Neural progenitor cell (in vitro differentiated cells): ENCODE results near the gene SPEN. TPM values are rescaled to one million over a fixed set of nuclear protein-coding genes. Genes with fewer than 3 reads are reported as not detected.

Experiments used
- DNase-seq: peaks from one replicate; pipeline ENCODE4 v3.0.0-alpha.2; 2016; ENCODE audit warnings: low spot score
- H2AFZ ChIP-seq: fragments of 200-600 bp; sonication (generic); replicated peaks from 2 replicates; pipeline ENCODE4 v1.6.1; 2016; ENCODE audit warnings: antibody characterized with exemption
- H3F3A ChIP-seq: fragments of 200-600 bp; sonication (generic); 2 replicates; pipeline ENCODE4 v1.6.1; 2016; ENCODE audit warnings: antibody characterized with exemption, low read depth
- H3K27ac ChIP-seq: fragments of 200-600 bp; sonication (generic); 2 replicates; pipeline ENCODE4 v1.5.1; 2016; ENCODE audit warnings: mild to moderate bottlenecking
- H3K27me3 ChIP-seq: fragments of 200-600 bp; sonication (generic); 2 replicates; pipeline ENCODE4 v1.6.1; 2016; ENCODE audit warnings: mild to moderate bottlenecking, moderate library complexity
- H3K36me3 ChIP-seq: fragments of 200-600 bp; sonication (generic); 2 replicates; pipeline ENCODE4 v1.5.1; 2016
- H3K4me1 ChIP-seq: fragments of 200-600 bp; sonication (generic); 2 replicates; pipeline ENCODE4 v1.6.1; 2016; ENCODE audit warnings: mixed run types
- H3K4me2 ChIP-seq: fragments of 200-600 bp; sonication (generic); 2 replicates; pipeline ENCODE4 v1.6.1; 2016
- H3K4me3 ChIP-seq: fragments of 200-600 bp; sonication (generic); 2 replicates; pipeline ENCODE4 v1.5.1; 2016
- H3K79me2 ChIP-seq: fragments of 200-600 bp; sonication (generic); 2 replicates; pipeline ENCODE4 v1.6.1; 2016; ENCODE audit warnings: low read depth
- H3K9ac ChIP-seq: fragments of 200-600 bp; sonication (generic); 2 replicates; pipeline ENCODE4 v1.6.1; 2016
- H3K9me3 ChIP-seq: fragments of 200-600 bp; sonication (generic); 2 replicates; pipeline ENCODE4 v1.5.1; 2016; ENCODE audit warnings: low read depth
- H4K20me1 ChIP-seq: fragments of 200-600 bp; sonication (generic); 2 replicates; pipeline ENCODE4 v1.6.1; 2016; ENCODE audit warnings: low read depth
- H3K27ac Mint-ChIP-seq: 3 replicates; pipeline ENCODE4 v1.8.0; 2021; ENCODE audit warnings: mixed read lengths
- H3K27me3 Mint-ChIP-seq: 2 replicates; pipeline ENCODE4 v1.8.0; 2022; ENCODE audit warnings: low read depth, mild to moderate bottlenecking, inconsistent platforms, moderate library complexity, mixed read lengths; ENCODE audit not compliant: insufficient read depth
- H3K36me3 Mint-ChIP-seq: 3 replicates; pipeline ENCODE4 v1.8.0; 2021; ENCODE audit warnings: mixed read lengths
- H3K4me1 Mint-ChIP-seq: 3 replicates; pipeline ENCODE4 v1.8.0; 2021; ENCODE audit warnings: mixed read lengths
- H3K4me3 Mint-ChIP-seq: 3 replicates; pipeline ENCODE4 v1.8.0; 2021; ENCODE audit warnings: mild to moderate bottlenecking, moderate library complexity, mixed read lengths
- H3K9me3 Mint-ChIP-seq: 3 replicates; pipeline ENCODE4 v1.8.0; 2020; ENCODE audit warnings: mixed read lengths
- EZH2 ChIP-seq: fragments of 200-600 bp; sonication (generic); IDR thresholded peaks from 2 replicates; pipeline ENCODE4 v1.6.1; 2017; ENCODE audit warnings: antibody characterized with exemption, mild to moderate bottlenecking, moderate library complexity
- EZH2phosphoT487 ChIP-seq: fragments of 200-600 bp; sonication (generic); IDR thresholded peaks from 2 replicates; pipeline ENCODE4 v1.6.1; 2017; ENCODE audit warnings: antibody characterized with exemption
- total RNA-seq: library from RNA; depleted of rRNA; stranded (reverse); fragments of >200 nt; gene quantifications from 2 replicates; pipeline ENCODE4 v1.2.3, GENCODE V29; 2015; ENCODE audit warnings: low replicate concordance
- TF ChIP-seq, protein P1 (sequence below): fragments of 200-600 bp; sonication (generic); IDR thresholded peaks from 2 replicates; pipeline ENCODE4 v1.5.1; 2017; ENCODE audit warnings: antibody characterized with exemption, mild to moderate bottlenecking

SPEN gene
- total RNA-seq, 1 donor from 2014 or later, result 59.6 TPM

- no peak overlapping the region for H3K9ac ChIP-seq
- no peak overlapping the region for H3K4me3 ChIP-seq
- Mint-ChIP-seq H3K27me3 (peaks cover 2% of the 10 kb centered on the region), H3K4me1 (no peaks in the 10 kb centered on the region), H3K27ac (no peak overlapping the region), H3K36me3 (peaks cover 17% of the 10 kb centered on the region), H3K9me3 (peaks cover 6% of the 10 kb centered on the region), H3K4me3 (no peak overlapping the region)
- peaks cover 5% of the 10 kb centered on the region for H3F3A ChIP-seq
- no peaks in the 10 kb centered on the region for H3K36me3 ChIP-seq
- no peak overlapping the region for H3K27ac ChIP-seq
- H3K79me2 ChIP-seq, result peaks cover 99% of the 10 kb centered on the region
- no peaks in the 10 kb centered on the region for H3K9me3 ChIP-seq
- no peaks in the 10 kb centered on the region for H3K27me3 ChIP-seq
- H4K20me1 ChIP-seq, result peaks cover 26% of the 10 kb centered on the region
- no peak overlapping the region for H3K4me2 ChIP-seq
- TF ChIP-seq EZH2 (no peak), EZH2phosphoT487 (no peak)
- TF ChIP-seq, protein P1, sequence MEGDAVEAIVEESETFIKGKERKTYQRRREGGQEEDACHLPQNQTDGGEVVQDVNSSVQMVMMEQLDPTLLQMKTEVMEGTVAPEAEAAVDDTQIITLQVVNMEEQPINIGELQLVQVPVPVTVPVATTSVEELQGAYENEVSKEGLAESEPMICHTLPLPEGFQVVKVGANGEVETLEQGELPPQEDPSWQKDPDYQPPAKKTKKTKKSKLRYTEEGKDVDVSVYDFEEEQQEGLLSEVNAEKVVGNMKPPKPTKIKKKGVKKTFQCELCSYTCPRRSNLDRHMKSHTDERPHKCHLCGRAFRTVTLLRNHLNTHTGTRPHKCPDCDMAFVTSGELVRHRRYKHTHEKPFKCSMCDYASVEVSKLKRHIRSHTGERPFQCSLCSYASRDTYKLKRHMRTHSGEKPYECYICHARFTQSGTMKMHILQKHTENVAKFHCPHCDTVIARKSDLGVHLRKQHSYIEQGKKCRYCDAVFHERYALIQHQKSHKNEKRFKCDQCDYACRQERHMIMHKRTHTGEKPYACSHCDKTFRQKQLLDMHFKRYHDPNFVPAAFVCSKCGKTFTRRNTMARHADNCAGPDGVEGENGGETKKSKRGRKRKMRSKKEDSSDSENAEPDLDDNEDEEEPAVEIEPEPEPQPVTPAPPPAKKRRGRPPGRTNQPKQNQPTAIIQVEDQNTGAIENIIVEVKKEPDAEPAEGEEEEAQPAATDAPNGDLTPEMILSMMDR, result no peak
- no peak for DNase-seq
- H2AFZ ChIP-seq, result no peak overlapping the region
- H3K4me1 ChIP-seq, result no peaks in the 10 kb centered on the region
Observed at GRCh38 chr1:15863156-15863901, 15.8 kb downstream of the SPEN start.

GRCh38 chr1:15866721-15867201 is 19.3 kb downstream of the SPEN start:
- Histone ChIP-seq H3K27ac (no peak overlapping the region), H3F3A (no peaks in the 10 kb centered on the region), H4K20me1 (peaks cover 34% of the 10 kb centered on the region), H3K79me2 (peaks cover 100% of the 10 kb centered on the region), H3K4me3 (no peak overlapping the region), H3K27me3 (no peaks in the 10 kb centered on the region), H3K4me1 (no peaks in the 10 kb centered on the region), H2AFZ (no peak overlapping the region), H3K9ac (no peak overlapping the region), H3K4me2 (no peak overlapping the region), H3K9me3 (no peaks in the 10 kb centered on the region), H3K36me3 (no peaks in the 10 kb centered on the region)
- Mint-ChIP-seq H3K4me1 (peaks cover 7% of the 10 kb centered on the region), H3K4me3 (no peak overlapping the region), H3K36me3 (peaks cover 18% of the 10 kb centered on the region), H3K27me3 (no peaks in the 10 kb centered on the region), H3K27ac (no peak overlapping the region), H3K9me3 (peaks cover 11% of the 10 kb centered on the region)
- no peak for TF ChIP-seq EZH2phosphoT487
- TF ChIP-seq EZH2, result no peak
- TF ChIP-seq, protein P1, result no peak
- no peak for DNase-seq

- no peak overlapping the region for H3K27ac Mint-ChIP-seq
- H3K4me3 Mint-ChIP-seq, result no peak overlapping the region
- H3K79me2 ChIP-seq, result peaks cover 99% of the 10 kb centered on the region
Observed at GRCh38 chr1:15867288-15867687, 19.8 kb downstream of the SPEN start.

More at GRCh38 chr1:15867288-15867687, 19.8 kb downstream of the SPEN start:
- no peak for TF ChIP-seq EZH2
- TF ChIP-seq, protein P1, result no peak
- TF ChIP-seq EZH2phosphoT487, result no peak
- no peak for DNase-seq
- peaks cover 7% of the 10 kb centered on the region for H3K4me1 Mint-ChIP-seq
- Histone ChIP-seq H3K4me3 (no peak overlapping the region), H4K20me1 (peaks cover 32% of the 10 kb centered on the region), H3K27me3 (no peaks in the 10 kb centered on the region), H3K27ac (no peak overlapping the region), H3K36me3 (no peaks in the 10 kb centered on the region), H3K9ac (no peak overlapping the region), H3K9me3 (no peaks in the 10 kb centered on the region), H2AFZ (no peak overlapping the region), H3K4me1 (no peaks in the 10 kb centered on the region), H3F3A (no peaks in the 10 kb centered on the region), H3K4me2 (no peak overlapping the region)
- H3K36me3 Mint-ChIP-seq, result peaks cover 18% of the 10 kb centered on the region
- H3K27me3 Mint-ChIP-seq, result no peaks in the 10 kb centered on the region
- peaks cover 11% of the 10 kb centered on the region for H3K9me3 Mint-ChIP-seq
